Upper lobe of left lung (tissue), 4 donors: ENCODE results near the gene STARD9.

Source experiments
- EP300 ChIP-seq, 4 donors: sonication (generic); formaldehyde crosslinking; IDR thresholded peaks; one replicate each; pipeline ENCODE4 v1.5.1; 2017; ENCODE audit warnings: antibody characterized with exemption in 4 of 4, control low read depth in 2 of 4
- POLR2A ChIP-seq, 4 donors: fragments of 450-650 bp; IDR thresholded peaks; one replicate each; pipeline ENCODE4 v1.5.1; 2016 to 2017; ENCODE audit warnings: antibody characterized with exemption in 4 of 4, mild to moderate bottlenecking in 2 of 4
- TF ChIP-seq, protein P1 (sequence below), 6 experiments: fragments of 450-650 bp in 4 of 6; fragments of 200-600 bp in 2 of 6; sonication (generic) in 2 of 6; IDR thresholded peaks; one replicate each; pipeline ENCODE4 v1.5.1; 2016 to 2019; ENCODE audit warnings: antibody characterized with exemption in 6 of 6

DNA sequence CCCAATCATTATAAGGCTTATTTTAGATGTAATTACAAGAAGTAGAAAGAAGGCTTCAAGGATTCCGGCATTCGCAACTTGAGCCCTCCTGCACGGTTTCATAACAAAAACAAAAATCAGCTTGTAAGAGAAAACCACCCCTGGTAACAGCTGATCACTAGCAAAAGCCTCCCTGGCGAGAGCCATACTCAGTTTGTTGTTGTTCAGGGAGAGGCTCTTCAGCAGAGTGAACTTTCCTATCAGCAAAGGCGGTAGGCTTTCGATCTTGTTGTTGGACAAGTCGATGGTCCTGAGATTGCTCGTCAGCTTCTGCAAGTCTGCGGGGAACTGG is 27.5 kb upstream of the STARD9 start:
- TF ChIP-seq EP300 (IDR thresholded peaks at IDR 0.05) (no peak), POLR2A (IDR thresholded peaks at IDR 0.05) (no peak)
- TF ChIP-seq, protein P1, sequence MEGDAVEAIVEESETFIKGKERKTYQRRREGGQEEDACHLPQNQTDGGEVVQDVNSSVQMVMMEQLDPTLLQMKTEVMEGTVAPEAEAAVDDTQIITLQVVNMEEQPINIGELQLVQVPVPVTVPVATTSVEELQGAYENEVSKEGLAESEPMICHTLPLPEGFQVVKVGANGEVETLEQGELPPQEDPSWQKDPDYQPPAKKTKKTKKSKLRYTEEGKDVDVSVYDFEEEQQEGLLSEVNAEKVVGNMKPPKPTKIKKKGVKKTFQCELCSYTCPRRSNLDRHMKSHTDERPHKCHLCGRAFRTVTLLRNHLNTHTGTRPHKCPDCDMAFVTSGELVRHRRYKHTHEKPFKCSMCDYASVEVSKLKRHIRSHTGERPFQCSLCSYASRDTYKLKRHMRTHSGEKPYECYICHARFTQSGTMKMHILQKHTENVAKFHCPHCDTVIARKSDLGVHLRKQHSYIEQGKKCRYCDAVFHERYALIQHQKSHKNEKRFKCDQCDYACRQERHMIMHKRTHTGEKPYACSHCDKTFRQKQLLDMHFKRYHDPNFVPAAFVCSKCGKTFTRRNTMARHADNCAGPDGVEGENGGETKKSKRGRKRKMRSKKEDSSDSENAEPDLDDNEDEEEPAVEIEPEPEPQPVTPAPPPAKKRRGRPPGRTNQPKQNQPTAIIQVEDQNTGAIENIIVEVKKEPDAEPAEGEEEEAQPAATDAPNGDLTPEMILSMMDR (IDR thresholded peaks at IDR 0.05): no peak
